ENCODE measurements around the gene CDKAL1.

Gene CDKAL1

GRCh38 chr6:20997770-20998147 lies 463.5 kb downstream of the CDKAL1 start:
- no peak for DNase-seq

GRCh38 chr6:20998748-20999448 lies 464.6 kb downstream of the CDKAL1 start:
- DNase-seq, result no peak

DNA sequence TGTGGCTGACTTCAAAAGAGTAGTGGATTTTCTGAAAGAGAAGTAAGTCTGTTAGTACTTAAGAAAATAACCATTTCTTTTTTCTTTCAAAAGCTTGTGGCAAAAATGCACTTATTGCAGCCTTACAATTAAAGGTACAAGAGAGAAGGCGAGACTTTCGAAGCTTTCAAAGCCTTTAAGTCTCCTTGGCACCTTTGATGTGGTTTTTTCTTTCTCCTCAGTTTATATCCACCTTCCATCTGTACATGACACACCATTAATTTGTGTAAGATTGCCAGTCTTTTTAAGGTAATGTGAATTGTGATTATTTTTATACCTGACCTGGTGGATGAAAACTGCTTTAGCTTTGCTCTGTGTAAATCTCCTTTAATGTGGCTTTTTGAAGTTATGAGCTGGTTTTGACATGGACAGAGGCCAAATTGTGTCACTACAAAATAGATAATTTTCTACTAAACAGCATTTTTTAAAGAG lies 466.1 kb downstream of the CDKAL1 start:
- DNase-seq, result no peak

DNA sequence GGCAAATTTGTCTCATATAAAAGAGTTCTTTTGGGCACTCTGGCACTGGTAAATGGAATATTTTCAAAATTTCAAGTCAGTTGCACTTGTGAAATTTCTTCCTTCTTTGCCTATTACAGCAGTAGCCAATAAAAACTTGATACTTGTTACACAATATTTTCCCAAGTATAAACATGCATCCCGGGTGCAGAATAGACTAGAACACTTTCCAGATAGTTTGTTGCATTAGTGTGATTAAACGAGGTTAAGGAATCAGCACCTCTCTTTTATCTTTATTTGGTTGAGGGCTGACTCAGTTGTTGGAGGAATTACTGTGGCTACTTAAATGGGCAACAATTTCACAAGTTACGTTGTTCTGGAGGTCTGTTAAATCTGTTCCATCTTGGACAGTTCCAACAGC lies 467.5 kb downstream of the CDKAL1 start:
- DNase-seq, result no peak

- DNase-seq, result no peak
These were observed 469.7 kb downstream of the CDKAL1 start for GRCh38 chr6:21003780-21004541.

DNA sequence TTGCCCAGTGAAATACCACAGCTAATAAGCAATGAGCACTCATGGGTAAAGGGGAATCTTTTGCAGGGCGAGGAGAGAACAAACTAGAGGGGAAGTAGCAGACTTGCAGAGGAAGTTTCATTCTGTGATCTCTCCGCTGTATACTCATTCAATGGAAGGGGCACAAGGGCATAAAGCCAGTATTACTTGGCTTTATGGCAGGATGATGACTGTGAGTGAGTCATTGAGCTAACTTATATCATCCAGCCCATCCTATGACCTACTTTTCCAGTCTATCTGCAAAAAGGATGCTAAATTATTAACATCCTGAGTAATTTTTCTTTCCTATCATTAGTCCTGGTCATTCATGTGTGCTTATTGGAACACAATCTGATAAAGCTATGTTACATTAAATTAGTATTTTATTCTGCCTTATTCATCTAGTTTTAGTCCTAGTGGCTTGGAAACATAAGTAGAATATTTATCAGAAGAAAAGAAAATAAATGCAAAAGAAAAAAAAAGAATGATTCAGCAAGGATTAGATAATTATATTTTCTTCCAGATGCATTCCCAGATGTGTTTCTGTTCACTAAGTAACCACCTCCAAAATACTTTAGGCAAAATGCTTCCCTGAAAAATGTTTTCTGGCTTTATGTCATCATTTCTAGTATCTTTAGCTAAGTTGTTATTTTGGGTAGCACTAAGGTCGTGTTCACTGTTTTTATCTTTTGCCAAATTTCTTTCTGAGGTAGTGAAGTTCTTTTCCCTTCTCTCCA lies 471.7 kb downstream of the CDKAL1 start:
- no peak for DNase-seq

GRCh38 chr6:21019614-21020013 lies 485.4 kb downstream of the CDKAL1 start:
- no peak for DNase-seq

- DNase-seq, result no peak
These were observed 488.3 kb downstream of the CDKAL1 start for GRCh38 chr6:21022343-21023107.

GRCh38 chr6:21023210-21023609 lies 489.0 kb downstream of the CDKAL1 start:
- no peak for DNase-seq

- DNase-seq, result no peak
These were observed 490.4 kb downstream of the CDKAL1 start for GRCh38 chr6:21024616-21025015.

DNA sequence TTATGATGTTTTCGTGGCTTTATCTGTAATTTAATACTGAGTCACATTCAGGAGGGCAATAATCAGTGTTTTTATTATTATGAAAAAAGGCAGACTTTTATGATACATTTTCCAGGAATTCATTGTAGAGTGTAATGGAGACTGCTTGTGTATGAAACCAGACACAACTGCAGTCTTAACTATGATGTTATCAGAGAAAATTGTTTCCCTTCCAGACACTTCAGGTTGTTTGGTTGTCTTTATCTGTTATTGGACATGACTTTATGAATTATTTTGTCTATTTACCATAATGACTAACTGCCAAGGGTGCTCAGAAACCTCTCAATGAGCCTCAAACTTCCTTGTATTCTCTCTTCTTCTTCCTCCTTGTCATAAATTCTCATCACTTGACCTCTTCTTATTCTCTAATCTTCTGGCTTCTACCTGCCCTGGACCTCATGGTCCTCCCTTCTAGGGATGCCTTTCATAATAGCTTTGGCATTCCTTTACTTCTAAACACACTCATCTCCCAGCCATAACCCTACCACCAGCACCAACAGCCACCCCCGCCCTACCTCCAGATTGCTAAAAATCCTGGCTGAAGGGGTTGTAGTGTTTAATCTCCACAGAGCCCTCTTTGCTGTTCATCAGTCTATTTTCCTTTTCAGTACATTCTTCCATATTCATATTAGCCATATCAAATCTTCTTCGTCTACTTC lies 492.5 kb downstream of the CDKAL1 start:
- no peak for DNase-seq

DNA sequence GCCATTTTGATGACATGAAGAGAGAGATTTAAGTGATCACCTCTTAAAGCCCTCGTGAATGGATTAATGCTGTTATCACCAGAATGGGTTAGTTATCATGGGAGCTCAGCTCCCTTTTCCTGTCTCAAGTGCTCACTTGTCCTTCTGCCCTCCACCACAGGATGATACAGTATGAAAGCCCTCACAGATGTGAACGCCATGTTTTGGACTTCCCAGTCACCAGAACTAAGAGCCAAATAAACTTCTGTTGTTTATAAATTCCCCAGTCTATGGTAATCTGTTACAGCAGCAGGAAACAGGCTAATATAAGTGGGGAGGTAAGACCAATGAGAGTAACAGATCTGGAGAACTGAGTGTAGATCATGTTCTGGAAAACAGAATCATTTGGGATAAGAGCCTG lies 493.2 kb downstream of the CDKAL1 start:
- DNase-seq, result no peak

GRCh38 chr6:21031182-21031581 lies 496.9 kb downstream of the CDKAL1 start:
- DNase-seq, result no peak

GRCh38 chr6:21033084-21033483 lies 498.8 kb downstream of the CDKAL1 start:
- no peak for DNase-seq

- no peak for DNase-seq
These were observed 499.3 kb downstream of the CDKAL1 start for GRCh38 chr6:21033575-21034026.

DNA sequence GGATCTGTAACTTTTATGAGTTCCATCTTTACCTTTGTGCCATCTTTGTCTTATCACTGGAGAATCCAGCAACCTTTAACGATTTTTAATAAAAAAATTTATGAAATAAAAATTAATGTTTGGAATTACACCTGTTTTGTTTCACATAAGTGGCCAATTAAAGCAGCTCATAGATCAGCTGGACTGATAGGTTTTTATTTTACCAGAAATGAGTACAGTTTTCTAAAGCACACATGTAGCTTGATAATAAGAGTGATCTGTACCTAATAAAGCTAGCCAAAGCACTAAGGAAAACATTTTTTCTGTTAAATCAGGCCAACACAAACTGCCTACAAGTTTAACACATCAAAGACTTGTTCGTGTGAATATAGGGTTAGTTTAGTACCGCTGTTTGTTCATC lies 500.1 kb downstream of the CDKAL1 start:
- no peak for DNase-seq

GRCh38 chr6:21037453-21037852 lies 503.2 kb downstream of the CDKAL1 start:
- DNase-seq, result no peak

GRCh38 chr6:21039926-21040325 lies 505.7 kb downstream of the CDKAL1 start:
- DNase-seq, result no peak

DNA sequence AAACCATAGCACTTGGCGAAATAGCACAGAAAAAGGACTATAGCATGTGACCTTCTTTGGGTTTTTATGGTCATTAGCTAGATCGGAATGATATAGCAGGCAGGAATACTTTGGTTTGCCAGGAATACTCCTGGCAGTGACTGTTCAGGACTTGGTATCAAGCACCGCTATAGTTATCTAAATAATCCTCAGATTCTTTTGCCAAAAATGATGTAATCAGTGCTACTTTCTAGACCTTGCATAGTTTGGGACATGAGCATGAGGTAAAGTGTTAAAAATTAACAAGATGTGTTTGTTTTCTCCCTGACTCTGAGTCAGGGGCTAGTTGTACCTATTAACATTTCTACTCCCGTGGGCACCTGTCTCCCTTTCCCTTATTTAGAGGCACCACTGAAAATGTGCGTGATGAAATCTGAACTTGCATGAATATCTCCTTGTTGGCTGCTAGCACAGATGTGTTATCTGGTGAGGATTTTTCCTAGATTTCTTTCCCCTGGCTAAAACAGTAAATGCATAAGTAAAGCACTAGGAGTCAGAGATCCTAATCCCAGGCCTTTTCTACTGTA lies 511.0 kb downstream of the CDKAL1 start:
- no peak for DNase-seq

GRCh38 chr6:21046276-21046675 lies 512.0 kb downstream of the CDKAL1 start:
- no peak for DNase-seq

- DNase-seq, result no peak
These were observed 513.8 kb downstream of the CDKAL1 start for GRCh38 chr6:21048047-21048446.

DNA sequence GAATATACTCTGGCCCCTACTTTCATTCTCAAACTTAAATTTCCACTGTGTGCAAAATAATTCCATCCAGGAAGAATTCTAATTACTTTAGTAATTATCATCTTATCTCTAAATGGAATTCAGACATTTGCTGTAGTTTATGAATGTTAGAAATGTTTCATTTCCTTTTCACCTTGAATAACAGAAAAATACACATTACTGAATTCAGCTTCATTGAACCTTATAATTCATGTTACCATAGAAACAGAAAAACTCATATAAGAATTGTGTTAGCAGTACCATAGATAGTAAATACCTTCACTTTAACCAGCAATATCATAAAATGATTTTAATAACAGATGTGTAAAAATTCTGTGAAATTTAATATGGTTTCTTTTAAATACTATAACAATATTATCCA lies 514.9 kb downstream of the CDKAL1 start:
- no peak for DNase-seq

All from stimulated activated CD4-positive, alpha-beta T cell treated with anti-CD3 and anti-CD28 coated beads, Interleukin-4, amount 100 ng/mL, for 24 hours (primary cell).